GM10248 (cell line): Measurements from ENCODE around the gene SPPL2B.
"Not testable (repeated sequence)": the region's sequence is repeated elsewhere in the genome, so short reads cannot be mapped to it uniquely, and the experiment has no call there.

Source experiments
- CTCF ChIA-PET: fragments of 300-600 bp; sonication (Branson Sonifier 250); formaldehyde crosslinking; extraction: SDS; loops from one replicate; lab custom pipeline; 2021; ENCODE audit warnings: antibody characterized with exemption; lab: Yijun Ruan, JAX
- POLR2A ChIA-PET: fragments of 350-650 bp; sonication (Branson Sonifier 250); formaldehyde crosslinking; extraction: SDS; loops from one replicate; lab custom pipeline; 2020; ENCODE audit warnings: antibody characterized with exemption; lab: Yijun Ruan, JAX
- DNase-seq: peaks from one replicate; pipeline ENCODE4 v3.0.0; 2012; ENCODE audit errors: extremely low spot score
- TF ChIP-seq, protein P1 (sequence below): IDR thresholded peaks from 2 replicates; pipeline ENCODE4 v1.5.1; 2012; ENCODE audit warnings: mild to moderate bottlenecking, low read depth; ENCODE audit errors: extremely low read depth, missing control alignments, control extremely low read depth

Gene SPPL2B

DNA sequence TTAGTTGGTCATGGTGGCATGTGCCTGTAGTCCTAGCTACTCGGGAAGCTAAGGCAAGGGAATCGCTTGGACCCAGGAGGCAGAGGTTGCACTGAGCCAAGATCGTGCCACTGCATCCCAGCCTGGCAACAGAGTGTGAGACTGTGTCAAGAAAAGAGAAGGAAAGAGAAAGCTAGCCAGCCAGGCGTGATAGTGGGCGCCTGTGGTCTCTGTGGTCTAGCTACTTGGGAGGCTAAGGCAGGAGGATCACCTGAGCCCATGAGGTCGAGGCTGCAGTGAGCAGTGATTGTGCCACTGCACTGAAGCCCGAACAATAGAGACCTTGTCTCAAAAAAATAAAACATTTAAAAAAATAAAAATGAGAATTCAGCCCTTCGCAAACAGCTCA is 65.6 kb downstream of the SPPL2B start:
- CTCF ChIA-PET, result interaction anchor here (0.7 to 2.7 kb wide), 6 partner anchors 13 to 254 kb away, joined by 3 to 12 read pairs (median 5); no protein-coding TSS in a partner anchor
- POLR2A ChIA-PET, result no interaction called here
- no peak for DNase-seq
- TF ChIP-seq, protein P1, sequence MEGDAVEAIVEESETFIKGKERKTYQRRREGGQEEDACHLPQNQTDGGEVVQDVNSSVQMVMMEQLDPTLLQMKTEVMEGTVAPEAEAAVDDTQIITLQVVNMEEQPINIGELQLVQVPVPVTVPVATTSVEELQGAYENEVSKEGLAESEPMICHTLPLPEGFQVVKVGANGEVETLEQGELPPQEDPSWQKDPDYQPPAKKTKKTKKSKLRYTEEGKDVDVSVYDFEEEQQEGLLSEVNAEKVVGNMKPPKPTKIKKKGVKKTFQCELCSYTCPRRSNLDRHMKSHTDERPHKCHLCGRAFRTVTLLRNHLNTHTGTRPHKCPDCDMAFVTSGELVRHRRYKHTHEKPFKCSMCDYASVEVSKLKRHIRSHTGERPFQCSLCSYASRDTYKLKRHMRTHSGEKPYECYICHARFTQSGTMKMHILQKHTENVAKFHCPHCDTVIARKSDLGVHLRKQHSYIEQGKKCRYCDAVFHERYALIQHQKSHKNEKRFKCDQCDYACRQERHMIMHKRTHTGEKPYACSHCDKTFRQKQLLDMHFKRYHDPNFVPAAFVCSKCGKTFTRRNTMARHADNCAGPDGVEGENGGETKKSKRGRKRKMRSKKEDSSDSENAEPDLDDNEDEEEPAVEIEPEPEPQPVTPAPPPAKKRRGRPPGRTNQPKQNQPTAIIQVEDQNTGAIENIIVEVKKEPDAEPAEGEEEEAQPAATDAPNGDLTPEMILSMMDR, result no peak

DNA sequence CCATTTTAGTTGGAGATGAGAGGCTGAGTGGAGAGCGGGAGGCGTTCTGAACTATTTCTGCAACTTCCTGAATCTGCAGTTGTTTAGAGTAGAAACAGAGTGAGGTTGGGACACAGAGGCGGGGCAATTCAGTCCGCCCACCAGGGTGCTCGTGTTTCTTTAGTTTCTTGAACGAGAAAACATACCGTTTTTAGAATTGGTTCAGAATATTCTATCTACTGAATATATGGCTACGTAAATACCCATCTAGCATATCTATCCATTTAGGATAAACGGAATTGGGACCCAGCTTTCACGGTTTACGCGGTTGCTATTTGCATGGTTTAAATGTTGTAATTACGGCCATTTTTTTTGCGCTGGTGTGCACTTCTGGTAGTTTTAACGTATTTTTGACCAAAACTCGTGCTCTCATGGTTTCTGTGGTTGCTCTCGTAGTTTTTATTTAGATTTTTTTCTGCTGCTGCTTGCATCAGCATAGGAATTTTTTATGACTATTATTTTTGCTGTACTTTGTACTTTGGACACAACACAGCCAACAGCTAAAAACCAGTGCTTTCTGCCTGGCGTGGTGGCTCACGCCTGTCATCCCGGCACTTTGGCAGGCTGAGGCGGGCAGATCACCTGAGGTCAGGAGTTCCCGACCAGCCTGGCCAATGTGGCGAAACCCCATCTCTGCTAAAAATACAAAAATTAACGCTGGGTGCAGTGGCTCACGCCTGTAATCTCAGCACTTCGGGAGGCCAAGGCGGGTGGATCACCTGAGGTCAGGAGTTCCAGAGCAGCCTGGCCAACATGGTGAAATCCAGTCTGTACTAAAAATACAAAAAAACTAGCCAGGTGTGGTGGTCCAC is 66.2 kb downstream of the SPPL2B start:
- POLR2A ChIA-PET, result no interaction called here
- DNase-seq, result peak; percentile 77
- CTCF ChIA-PET, result interaction anchor here (1.2 to 1.3 kb wide), 2 partner anchors 106 to 239 kb away, joined by 3 to 6 read pairs; no protein-coding TSS in a partner anchor
- TF ChIP-seq, protein P1, result no peak

DNA sequence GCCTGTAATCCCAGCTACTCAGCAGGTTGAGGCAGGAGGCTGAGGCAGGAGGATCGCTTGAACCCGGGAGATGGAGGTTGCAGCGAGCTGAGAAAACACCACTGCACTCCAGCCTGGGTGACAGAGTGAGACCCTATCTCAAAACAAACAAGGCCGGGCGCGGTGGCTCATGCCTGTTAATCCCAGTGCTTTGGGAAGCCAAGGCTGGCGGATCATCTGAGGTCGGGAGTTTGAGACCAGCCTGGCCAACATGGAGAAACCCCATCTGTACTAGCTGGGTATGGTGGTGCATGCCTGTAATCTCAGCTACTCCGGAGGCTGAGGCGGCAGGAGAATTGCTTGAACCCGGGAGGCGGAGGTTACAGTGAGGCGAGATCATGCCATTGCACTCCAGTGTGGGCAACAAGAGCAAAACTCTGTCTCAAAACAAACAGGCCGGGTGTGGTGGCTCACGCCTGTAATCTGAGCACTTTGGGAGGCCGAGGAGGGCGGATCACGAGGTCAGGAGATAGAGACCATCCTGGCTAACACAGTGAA is 66.9 kb downstream of the SPPL2B start:
- DNase-seq, POLR2A ChIA-PET: not testable (repeated sequence)
- CTCF ChIA-PET, result interaction anchor here (1.1 kb wide), 1 partner anchor 227 kb away, joined by 3 read pairs; no protein-coding TSS in a partner anchor

DNA sequence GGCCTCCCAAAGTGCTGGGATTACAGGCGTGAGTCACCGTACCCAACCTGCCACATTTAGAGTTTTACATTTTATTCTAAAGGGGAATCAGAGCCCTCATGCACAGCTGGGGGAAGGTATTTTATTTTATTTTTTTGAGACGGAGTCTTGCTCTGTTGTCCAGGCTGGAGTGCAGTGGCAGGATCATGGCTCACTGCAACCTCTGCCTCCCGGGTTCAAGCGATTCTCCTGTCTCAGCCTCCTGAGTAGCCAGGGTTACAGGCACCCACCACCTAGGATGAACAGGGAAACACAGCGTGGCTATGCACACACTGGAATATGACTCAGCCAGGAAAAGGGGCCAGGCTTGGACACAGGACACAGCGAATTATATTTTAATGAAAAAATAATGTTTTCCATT is 68.7 kb downstream of the SPPL2B start:
- CTCF ChIA-PET, POLR2A ChIA-PET: not testable (repeated sequence)
- DNase-seq, result peak; percentile 3

DNA sequence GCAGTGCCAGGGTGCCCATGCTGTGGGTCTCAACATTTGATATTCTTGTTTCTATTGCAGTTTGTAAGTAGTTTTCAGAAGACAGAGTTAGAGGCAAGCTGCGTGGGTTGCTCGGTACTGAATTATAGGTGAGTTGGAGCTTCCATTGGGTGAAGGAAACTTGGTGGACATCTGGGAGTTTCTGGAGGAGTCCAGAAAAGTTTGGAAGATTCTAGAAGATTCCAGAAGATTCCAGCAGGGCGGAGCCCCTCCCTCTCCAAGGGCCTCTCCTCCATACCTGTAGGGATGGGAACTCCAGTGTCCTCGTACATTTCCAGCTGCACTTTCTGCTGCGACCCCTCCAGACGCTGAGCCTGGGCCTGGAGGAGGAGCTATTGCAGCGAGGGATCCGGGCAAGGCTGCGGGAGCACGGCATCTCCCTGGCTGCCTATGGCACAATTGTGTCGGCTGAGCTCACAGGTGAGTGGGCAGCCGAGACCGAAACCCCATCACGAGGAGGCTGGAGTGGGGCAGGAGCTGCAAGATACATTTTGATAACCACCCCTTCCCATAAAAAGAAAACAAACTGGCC is 70.3 kb downstream of the SPPL2B start:
- ChIA-PET CTCF (no interaction called here), POLR2A (no interaction called here)
- DNase-seq, result no peak
- TF ChIP-seq, protein P1, result no peak

DNA sequence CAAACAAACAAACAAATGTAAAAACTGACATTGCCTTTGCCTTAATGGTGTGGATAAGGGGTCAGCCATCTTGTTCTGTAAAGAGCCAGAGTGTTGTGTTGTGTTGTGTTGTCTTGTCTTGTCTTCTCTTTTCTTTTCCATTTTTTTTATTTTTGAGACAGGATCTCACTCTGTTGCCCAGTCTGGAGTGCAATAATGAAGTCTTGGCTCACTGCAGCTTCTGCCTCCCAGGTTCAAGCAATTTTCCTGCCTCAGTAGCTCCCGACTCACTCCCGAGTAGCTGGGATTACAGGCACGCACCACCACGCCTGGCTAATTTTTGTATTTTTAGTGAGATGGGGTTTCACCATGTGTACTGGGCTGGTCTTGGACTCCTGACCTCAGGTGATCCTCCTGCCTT is 71.1 kb downstream of the SPPL2B start:
- CTCF ChIA-PET, result no interaction called here
- POLR2A ChIA-PET, result interaction anchor here (0.6 kb wide), 1 partner anchor 258 kb away, joined by 5 read pairs; no protein-coding TSS in a partner anchor
- DNase-seq, result no peak

More for the DNA sequence above, 71.1 kb downstream of the SPPL2B start:
- TF ChIP-seq, protein P1, result no peak
